T-helper 17 cell (primary cell): Measurements from ENCODE around the gene PPP2R2C. TPM values are rescaled to one million over a fixed set of nuclear protein-coding genes. Genes with fewer than 3 reads are reported as not detected.

Experiments
- ATAC-seq: fragments of 150-1000 bp; cut with Tn5 transposase; 2 replicates; pipeline ENCODE4 v1.10.0; 2021; ENCODE audit warnings: mild to moderate bottlenecking, moderate library complexity
- DNase-seq, 3 donors: peaks; one replicate each; pipeline versions ENCODE4 v3.0.0 to v3.0.0-alpha.2; 2020 to 2021
- H3K9me3 ChIP-seq: one replicate; pipeline ENCODE4 v1.7.0; 2013; ENCODE audit warnings: low read length, mild to moderate bottlenecking; ENCODE audit not compliant: control insufficient read depth, poor library complexity, severe bottlenecking
- H3K27ac Mint-ChIP-seq: one replicate; pipeline ENCODE4 v1.8.0; 2022; ENCODE audit warnings: mild to moderate bottlenecking, moderate library complexity, mixed read lengths
- H3K27me3 Mint-ChIP-seq: one replicate; pipeline ENCODE4 v1.8.0; 2022; ENCODE audit warnings: mixed read lengths
- H3K36me3 Mint-ChIP-seq: one replicate; pipeline ENCODE4 v1.8.0; 2022; ENCODE audit warnings: low read depth, mixed read lengths
- H3K4me1 Mint-ChIP-seq: one replicate; pipeline ENCODE4 v1.8.0; 2022; ENCODE audit warnings: mild to moderate bottlenecking, mixed read lengths
- H3K4me3 Mint-ChIP-seq: one replicate; pipeline ENCODE4 v1.8.0; 2022; ENCODE audit warnings: mild to moderate bottlenecking, moderate library complexity, mixed read lengths
- total RNA-seq, 4 donors: library from RNA in 2 of 4; stranded (reverse) in 2 of 4; gene quantifications; one replicate each; pipeline ENCODE4 v1.2.3 and lab custom pipeline; 2022 to 2026

The PPP2R2C gene
- total RNA-seq, 2 donors from 2014 or later, result not detected

GRCh38 chr4:6372649-6373525 lies 99.5 kb downstream of the PPP2R2C start:
- H3K27me3 Mint-ChIP-seq, result peaks cover 24% of the 10 kb centered on the region
- peak; percentile 55 for ATAC-seq
- H3K36me3 Mint-ChIP-seq, result no peaks in the 10 kb centered on the region
- no peak for DNase-seq
- H3K27ac Mint-ChIP-seq, result no peak overlapping the region
- no peaks in the 10 kb centered on the region for H3K9me3 ChIP-seq
- H3K4me1 Mint-ChIP-seq, result no peaks in the 10 kb centered on the region
- H3K4me3 Mint-ChIP-seq, result no peak overlapping the region

- no peak overlapping the region for H3K27ac Mint-ChIP-seq
- ATAC-seq (no peak), DNase-seq (no peak)
- no peaks in the 10 kb centered on the region for H3K36me3 Mint-ChIP-seq
- peaks cover 30% of the 10 kb centered on the region for H3K27me3 Mint-ChIP-seq
- no peak overlapping the region for H3K4me3 Mint-ChIP-seq
- no peaks in the 10 kb centered on the region for H3K4me1 Mint-ChIP-seq
- H3K9me3 ChIP-seq, result no peaks in the 10 kb centered on the region
Observed at GRCh38 chr4:6371812-6372211, 100.6 kb downstream of the PPP2R2C start.

GRCh38 chr4:6371271-6371670 lies 101.1 kb downstream of the PPP2R2C start:
- H3K9me3 ChIP-seq, result no peaks in the 10 kb centered on the region
- no peaks in the 10 kb centered on the region for H3K36me3 Mint-ChIP-seq
- no peak for ATAC-seq
- H3K4me1 Mint-ChIP-seq, result no peaks in the 10 kb centered on the region
- no peak for DNase-seq
- peaks cover 30% of the 10 kb centered on the region for H3K27me3 Mint-ChIP-seq
- no peak overlapping the region for H3K4me3 Mint-ChIP-seq
- no peak overlapping the region for H3K27ac Mint-ChIP-seq

DNA sequence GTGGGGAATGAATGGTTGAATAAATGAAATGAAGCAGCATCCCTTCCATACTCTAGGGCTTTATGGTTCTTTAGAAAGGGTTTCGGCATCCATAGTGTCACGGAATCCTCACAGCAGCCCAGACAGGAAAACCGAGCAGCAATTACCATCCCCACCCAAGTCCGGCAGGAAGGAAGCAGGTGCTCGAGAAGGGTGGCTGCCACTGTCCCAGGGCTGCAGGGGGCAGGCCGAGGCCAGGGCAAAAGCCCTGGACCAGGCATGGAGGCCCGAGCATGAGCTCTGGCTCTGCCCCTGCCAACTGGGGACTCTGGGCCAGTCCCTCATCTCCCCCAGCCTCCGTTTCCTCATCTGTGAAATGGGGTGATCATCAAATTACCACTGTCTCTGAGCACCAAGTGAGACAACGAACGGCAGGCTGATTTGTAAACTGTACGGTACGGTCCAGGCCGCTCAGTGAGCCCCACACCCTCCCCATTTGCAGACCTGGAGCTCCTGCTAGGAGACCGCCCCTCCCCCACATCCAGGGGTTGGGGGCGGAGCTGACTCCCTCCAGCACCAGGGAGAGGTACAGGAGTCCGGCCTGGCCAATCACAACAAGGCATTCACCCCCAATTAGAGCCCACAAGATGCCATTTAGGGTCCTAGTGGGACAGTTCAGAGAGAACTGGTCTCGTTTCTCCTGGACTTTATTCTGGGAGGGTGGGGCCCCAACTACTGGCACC lies 102.3 kb downstream of the PPP2R2C start:
- no peak overlapping the region for H3K27ac Mint-ChIP-seq
- ATAC-seq (no peak), DNase-seq (no peak)
- H3K27me3 Mint-ChIP-seq, result peaks cover 31% of the 10 kb centered on the region
- H3K9me3 ChIP-seq, result no peaks in the 10 kb centered on the region
- H3K4me3 Mint-ChIP-seq, result no peak overlapping the region
- no peaks in the 10 kb centered on the region for H3K36me3 Mint-ChIP-seq
- no peaks in the 10 kb centered on the region for H3K4me1 Mint-ChIP-seq

DNA sequence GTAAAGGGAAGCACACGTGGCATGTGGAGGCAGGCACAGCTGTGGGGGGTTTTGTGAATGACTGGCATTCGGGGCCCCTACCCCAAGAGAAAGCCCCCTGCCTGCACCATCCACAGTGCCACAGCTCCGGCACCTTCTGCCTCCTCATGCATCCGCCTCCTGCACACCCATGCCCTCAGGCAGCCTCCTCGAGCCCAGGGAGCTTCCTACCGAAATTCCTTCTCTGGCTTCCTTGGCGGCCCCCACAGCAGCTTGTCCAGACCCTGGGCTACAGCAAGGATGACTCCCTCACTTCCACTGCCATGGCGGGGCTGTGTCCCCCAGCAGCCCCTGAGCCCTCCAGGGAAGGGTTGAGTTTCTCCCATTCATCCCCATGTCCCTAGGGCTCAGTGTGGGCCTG lies 102.9 kb downstream of the PPP2R2C start:
- ATAC-seq (no peak), DNase-seq (no peak)
- H3K27me3 Mint-ChIP-seq, result peaks cover 31% of the 10 kb centered on the region
- H3K36me3 Mint-ChIP-seq, result no peaks in the 10 kb centered on the region
- no peaks in the 10 kb centered on the region for H3K9me3 ChIP-seq
- H3K27ac Mint-ChIP-seq, result no peak overlapping the region
- no peak overlapping the region for H3K4me3 Mint-ChIP-seq
- no peaks in the 10 kb centered on the region for H3K4me1 Mint-ChIP-seq

DNA sequence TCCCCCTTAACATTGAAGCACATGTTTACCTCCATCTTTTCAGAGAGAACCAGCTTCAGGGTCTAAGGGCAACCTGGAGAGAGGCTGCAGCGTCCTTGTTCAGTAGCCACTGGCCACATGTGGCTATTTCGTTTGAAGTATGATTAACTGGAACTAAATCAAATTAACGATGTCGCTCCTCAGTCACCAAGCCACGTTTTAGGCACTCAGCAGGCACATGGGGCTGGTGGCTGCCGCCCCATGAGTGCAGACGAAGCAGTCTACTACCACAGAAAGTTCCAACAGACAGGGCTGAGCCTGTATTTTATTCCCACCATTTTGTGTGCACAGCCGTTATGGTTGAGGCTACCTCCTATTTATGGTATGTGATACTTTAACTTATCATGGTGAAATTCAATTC lies 103.4 kb downstream of the PPP2R2C start:
- Mint-ChIP-seq H3K36me3 (no peaks in the 10 kb centered on the region), H3K4me3 (no peak overlapping the region), H3K27me3 (peaks cover 33% of the 10 kb centered on the region), H3K4me1 (no peaks in the 10 kb centered on the region), H3K27ac (no peak overlapping the region)
- ATAC-seq (no peak), DNase-seq (no peak)
- H3K9me3 ChIP-seq, result no peaks in the 10 kb centered on the region

- no peaks in the 10 kb centered on the region for H3K9me3 ChIP-seq
- peaks cover 37% of the 10 kb centered on the region for H3K27me3 Mint-ChIP-seq
- H3K4me1 Mint-ChIP-seq, result no peaks in the 10 kb centered on the region
- DNase-seq (no peak), ATAC-seq (no peak)
- H3K27ac Mint-ChIP-seq, result peak overlapping the region; percentile 41
- no peaks in the 10 kb centered on the region for H3K36me3 Mint-ChIP-seq
- H3K4me3 Mint-ChIP-seq, result no peak overlapping the region
Observed at GRCh38 chr4:6368601-6369000, 103.8 kb downstream of the PPP2R2C start.

- no peaks in the 10 kb centered on the region for H3K36me3 Mint-ChIP-seq
- no peaks in the 10 kb centered on the region for H3K9me3 ChIP-seq
- no peak overlapping the region for H3K4me3 Mint-ChIP-seq
- H3K27ac Mint-ChIP-seq, result peak overlapping the region; percentile 41
- DNase-seq, result no peak
- H3K4me1 Mint-ChIP-seq, result no peaks in the 10 kb centered on the region
- peaks cover 39% of the 10 kb centered on the region for H3K27me3 Mint-ChIP-seq
- ATAC-seq, result no peak
Observed at GRCh38 chr4:6368096-6368495, 104.3 kb downstream of the PPP2R2C start.

DNA sequence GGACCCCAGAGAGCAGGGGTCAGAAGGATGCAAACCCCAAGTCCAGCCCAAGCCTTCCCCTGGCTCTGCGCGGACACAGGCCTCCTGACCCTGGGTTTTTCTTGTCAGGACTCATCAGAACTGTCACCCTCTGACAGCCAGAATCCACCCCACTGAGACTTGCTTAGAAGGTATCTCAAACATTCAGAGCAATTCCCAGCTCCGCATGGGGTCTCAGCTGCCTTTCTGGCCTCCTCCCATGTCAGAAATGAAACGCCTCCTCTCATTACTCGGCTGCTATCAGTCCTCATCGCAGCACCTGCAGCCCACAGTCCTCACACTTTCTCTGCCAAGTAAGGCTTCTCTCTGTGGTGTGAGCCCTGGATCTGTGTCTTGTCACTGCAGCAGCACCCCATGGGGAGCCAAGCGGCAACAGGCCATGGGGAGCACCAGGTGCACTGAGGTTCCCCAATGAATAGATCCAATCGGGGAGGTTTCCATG lies 105.0 kb downstream of the PPP2R2C start:
- H3K4me3 Mint-ChIP-seq, result no peak overlapping the region
- H3K36me3 Mint-ChIP-seq, result no peaks in the 10 kb centered on the region
- no peak overlapping the region for H3K27ac Mint-ChIP-seq
- H3K4me1 Mint-ChIP-seq, result no peaks in the 10 kb centered on the region
- no peaks in the 10 kb centered on the region for H3K9me3 ChIP-seq
- ATAC-seq, result no peak
- H3K27me3 Mint-ChIP-seq, result peaks cover 42% of the 10 kb centered on the region
- no peak for DNase-seq

DNA sequence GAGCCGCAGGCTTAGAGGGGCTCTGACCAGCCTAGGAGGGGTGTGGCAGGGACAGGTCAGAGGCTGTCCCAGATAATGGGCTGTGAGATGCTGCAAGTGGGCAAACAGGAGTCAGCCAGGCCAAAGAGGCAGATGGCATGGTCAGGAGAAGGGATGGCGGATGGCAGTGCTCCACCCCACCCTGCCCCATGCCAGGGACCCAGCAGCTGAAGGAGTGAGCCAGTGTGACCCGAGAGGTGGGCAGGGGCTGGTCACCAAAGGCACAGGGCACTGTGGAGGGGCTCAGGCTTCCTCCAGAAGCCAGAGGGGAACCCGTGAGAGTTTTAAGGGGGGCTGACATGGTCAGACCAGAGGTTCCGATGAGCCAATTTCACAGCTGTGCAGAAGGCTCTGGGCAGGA lies 105.8 kb downstream of the PPP2R2C start:
- ATAC-seq, result no peak
- H3K36me3 Mint-ChIP-seq, result no peaks in the 10 kb centered on the region
- no peak overlapping the region for H3K4me3 Mint-ChIP-seq
- no peaks in the 10 kb centered on the region for H3K4me1 Mint-ChIP-seq
- H3K27ac Mint-ChIP-seq, result no peak overlapping the region
- peaks cover 42% of the 10 kb centered on the region for H3K27me3 Mint-ChIP-seq
- no peak for DNase-seq
- no peaks in the 10 kb centered on the region for H3K9me3 ChIP-seq

DNA sequence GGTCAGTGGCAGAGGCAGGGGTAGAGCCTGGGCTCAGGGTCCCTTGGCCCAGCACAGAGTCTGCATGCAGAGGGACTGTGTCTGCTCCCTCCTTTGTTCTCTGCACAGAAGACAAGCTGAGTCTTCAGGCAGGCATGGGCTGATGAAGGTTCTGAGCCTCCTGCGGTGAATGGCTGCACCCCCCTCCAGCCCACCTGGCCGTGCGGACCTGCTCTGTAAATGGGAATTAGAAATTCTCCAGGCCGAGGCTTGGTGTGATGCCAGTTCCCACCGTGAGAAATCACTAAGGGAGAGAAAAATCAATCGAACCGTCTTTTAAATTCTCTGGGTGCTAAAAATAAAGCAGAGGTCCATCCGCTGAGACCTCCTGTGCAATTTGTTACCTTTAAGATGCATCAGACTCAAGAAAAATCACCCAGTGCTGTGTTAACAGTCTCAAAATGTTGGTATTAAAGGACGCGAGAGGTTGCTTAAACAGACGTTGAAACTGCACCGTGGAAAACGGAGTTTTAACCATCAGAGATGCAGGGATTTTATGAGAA lies 106.8 kb downstream of the PPP2R2C start:
- DNase-seq, result no peak
- peaks cover 47% of the 10 kb centered on the region for H3K27me3 Mint-ChIP-seq
- no peaks in the 10 kb centered on the region for H3K36me3 Mint-ChIP-seq

DNA sequence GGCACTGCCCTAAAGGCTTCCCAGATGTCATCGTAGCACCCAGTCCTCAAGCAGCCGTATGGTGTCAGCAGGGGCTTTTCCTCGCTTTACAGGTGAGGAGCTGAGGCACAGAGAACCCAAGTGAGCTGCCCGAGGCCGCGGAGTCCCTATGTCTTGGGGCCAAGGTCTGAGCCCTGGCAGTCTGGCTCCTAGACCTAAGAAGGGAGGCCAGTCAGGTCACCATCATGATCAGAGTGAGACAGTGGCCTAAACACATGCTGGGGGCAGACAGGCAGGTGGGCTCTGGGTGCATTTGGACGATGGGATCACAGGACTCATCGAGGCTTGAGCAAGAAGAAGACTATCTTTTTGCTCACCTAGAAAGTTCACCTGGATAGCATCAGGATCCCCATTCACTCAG lies 107.8 kb downstream of the PPP2R2C start:
- no peaks in the 10 kb centered on the region for H3K9me3 ChIP-seq
- H3K27me3 Mint-ChIP-seq, result peaks cover 43% of the 10 kb centered on the region
- H3K4me1 Mint-ChIP-seq, result no peaks in the 10 kb centered on the region
- no peak overlapping the region for H3K4me3 Mint-ChIP-seq
- no peak for DNase-seq
- no peaks in the 10 kb centered on the region for H3K36me3 Mint-ChIP-seq
- H3K27ac Mint-ChIP-seq, result no peak overlapping the region
- ATAC-seq, result no peak

More for the DNA sequence above, 106.8 kb downstream of the PPP2R2C start:
- Mint-ChIP-seq H3K4me1 (no peaks in the 10 kb centered on the region), H3K27ac (no peak overlapping the region), H3K4me3 (no peak overlapping the region)
- no peaks in the 10 kb centered on the region for H3K9me3 ChIP-seq
- no peak for ATAC-seq

DNA sequence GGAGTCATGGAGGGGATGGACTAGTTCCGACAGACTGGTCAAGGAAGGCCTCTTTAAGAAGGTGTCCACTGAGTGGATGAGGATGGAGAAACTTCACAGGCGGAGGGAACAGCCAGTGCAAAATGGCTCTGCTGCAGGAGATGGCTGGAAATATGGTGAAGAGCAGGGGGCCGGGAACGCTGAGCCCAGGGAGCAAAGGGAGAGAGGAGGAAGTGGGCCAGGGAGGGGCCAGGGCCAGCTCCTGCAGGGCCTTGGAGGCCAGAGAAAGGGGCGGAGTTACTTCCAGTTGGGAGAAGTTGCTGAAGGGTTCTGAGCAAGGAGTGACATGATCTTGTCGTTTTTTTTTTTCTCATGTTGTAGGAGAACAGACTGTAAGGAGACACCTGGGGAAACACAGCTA lies 108.3 kb downstream of the PPP2R2C start:
- H3K4me1 Mint-ChIP-seq, result no peaks in the 10 kb centered on the region
- H3K9me3 ChIP-seq, result no peaks in the 10 kb centered on the region
- no peaks in the 10 kb centered on the region for H3K36me3 Mint-ChIP-seq
- DNase-seq (no peak), ATAC-seq (no peak)
- no peak overlapping the region for H3K27ac Mint-ChIP-seq
- H3K27me3 Mint-ChIP-seq, result peaks cover 43% of the 10 kb centered on the region
- no peak overlapping the region for H3K4me3 Mint-ChIP-seq
